Mesenchymal stem cell (in vitro differentiated cells and primary cell): ENCODE results near the gene TMEM91.

Experiments used
- DNase-seq: peaks from one replicate; pipeline ENCODE4 v3.0.0-alpha.2; 2013
- H2AFZ ChIP-seq: one replicate; pipeline ENCODE4 v1.6.1; 2013; ENCODE audit warnings: low read depth, mild to moderate bottlenecking, control low read depth, inconsistent platforms, low read length, moderate library complexity
- H2AK5ac ChIP-seq: 2 replicates; pipeline ENCODE4 v1.6.1; 2013; ENCODE audit warnings: low read length, moderate library complexity, mild to moderate bottlenecking, inconsistent platforms; ENCODE audit not compliant: severe bottlenecking
- H2BK120ac ChIP-seq: one replicate; pipeline ENCODE4 v1.6.1; 2013; ENCODE audit warnings: low read depth, mild to moderate bottlenecking, inconsistent platforms, low read length, moderate library complexity
- H2BK12ac ChIP-seq, 2 experiments: one replicate each; pipeline ENCODE4 v1.6.1; 2013; ENCODE audit warnings: inconsistent platforms in 2 of 2, low read length in 2 of 2, mild to moderate bottlenecking in 2 of 2, moderate library complexity in 2 of 2, control low read depth in 1 of 2
- H2BK15ac ChIP-seq: one replicate; pipeline ENCODE4 v1.6.1; 2013; ENCODE audit warnings: mild to moderate bottlenecking, low read depth, inconsistent platforms; ENCODE audit not compliant: poor library complexity, severe bottlenecking
- H2BK5ac ChIP-seq: 2 replicates; pipeline ENCODE4 v1.6.1; 2013; ENCODE audit warnings: low read depth, mild to moderate bottlenecking, low read length, control low read depth, inconsistent platforms; ENCODE audit not compliant: poor library complexity, severe bottlenecking
- H3K14ac ChIP-seq, 2 experiments: one replicate each; pipeline ENCODE4 v1.6.1; 2013; ENCODE audit warnings: inconsistent platforms in 2 of 2, low read length in 2 of 2, control low read depth in 1 of 2, mild to moderate bottlenecking in 1 of 2, moderate library complexity in 1 of 2
- H3K18ac ChIP-seq, 2 experiments: one replicate each; pipeline ENCODE4 v1.6.1; 2013; ENCODE audit warnings: inconsistent platforms in 2 of 2, low read length in 2 of 2, control low read depth in 1 of 2, low read depth in 1 of 2, mild to moderate bottlenecking in 1 of 2
- H3K23ac ChIP-seq, 2 experiments: one replicate each; pipeline ENCODE4 v1.6.1; 2013; ENCODE audit warnings: inconsistent platforms in 2 of 2, low read length in 2 of 2, mild to moderate bottlenecking in 2 of 2, moderate library complexity in 2 of 2, control low read depth in 1 of 2
- H3K27ac ChIP-seq: 2 replicates; pipeline ENCODE4 v1.5.1; 2013; ENCODE audit warnings: mild to moderate bottlenecking, moderate library complexity, low read length, control low read depth, inconsistent platforms; ENCODE audit not compliant: poor library complexity, severe bottlenecking
- H3K27me3 ChIP-seq, 2 experiments: 2 replicates each; pipeline versions ENCODE4 v1.6.1 to v1.7.0; 2013; ENCODE audit warnings: low read length in 2 of 2, mild to moderate bottlenecking in 2 of 2, moderate library complexity in 2 of 2, control low read depth in 1 of 2, inconsistent platforms in 1 of 2; ENCODE audit not compliant: control insufficient read depth in 1 of 2, insufficient read depth in 1 of 2
- H3K36me3 ChIP-seq, 2 experiments: 2 replicates each; pipeline versions ENCODE4 v1.6.1 to v1.7.0; 2013; ENCODE audit warnings: low read length in 2 of 2, control low read depth in 1 of 2, inconsistent platforms in 1 of 2, low read depth in 1 of 2, mild to moderate bottlenecking in 1 of 2; ENCODE audit not compliant: insufficient read depth in 2 of 2, control insufficient read depth in 1 of 2
- H3K4ac ChIP-seq, 2 experiments: one replicate each; pipeline ENCODE4 v1.6.1; 2013; ENCODE audit warnings: inconsistent platforms in 2 of 2, low read length in 2 of 2, mild to moderate bottlenecking in 2 of 2, moderate library complexity in 2 of 2, control low read depth in 1 of 2, low read depth in 1 of 2
- H3K4me1 ChIP-seq: 2 replicates; pipeline ENCODE4 v1.6.1; 2013; ENCODE audit warnings: low read depth, low read length, control low read depth; ENCODE audit not compliant: control insufficient read depth, insufficient read depth
- H3K4me2 ChIP-seq: 2 replicates; pipeline ENCODE4 v1.6.1; 2013; ENCODE audit warnings: low read length, mild to moderate bottlenecking, inconsistent platforms; ENCODE audit not compliant: poor library complexity, severe bottlenecking
- H3K4me3 ChIP-seq, 2 experiments: 2 replicates each; pipeline versions ENCODE4 v1.5.1 to v1.7.0; 2013; ENCODE audit warnings: low read length in 2 of 2, mild to moderate bottlenecking in 2 of 2, control low read depth in 1 of 2, low read depth in 1 of 2; ENCODE audit not compliant: insufficient read depth in 1 of 2
- H3K79me1 ChIP-seq: replicated peaks from 2 replicates; pipeline ENCODE4 v1.6.1; 2013; ENCODE audit warnings: mild to moderate bottlenecking, control low read depth, low read length, inconsistent platforms; ENCODE audit not compliant: poor library complexity, severe bottlenecking
- H3K9ac ChIP-seq: 2 replicates; pipeline ENCODE4 v1.7.0; 2013; ENCODE audit warnings: mild to moderate bottlenecking, low read length, moderate library complexity
- H3K9me3 ChIP-seq: 2 replicates; pipeline ENCODE4 v1.7.0; 2013; ENCODE audit warnings: mild to moderate bottlenecking, low read length; ENCODE audit not compliant: control insufficient read depth
- H4K8ac ChIP-seq: one replicate; pipeline ENCODE4 v1.6.1; 2013; ENCODE audit warnings: inconsistent platforms, mild to moderate bottlenecking, low read length, moderate library complexity
- H4K91ac ChIP-seq: one replicate; pipeline ENCODE4 v1.6.1; 2013; ENCODE audit warnings: mild to moderate bottlenecking, low read length, inconsistent platforms
- WGBS: methylation state at CpG from one replicate; pipeline ENCODE4 v1.1.7; 2013; ENCODE audit warnings: mixed read lengths; 5-methylcytosine and 5-hydroxymethylcytosine counted together

The TMEM91 gene

DNA sequence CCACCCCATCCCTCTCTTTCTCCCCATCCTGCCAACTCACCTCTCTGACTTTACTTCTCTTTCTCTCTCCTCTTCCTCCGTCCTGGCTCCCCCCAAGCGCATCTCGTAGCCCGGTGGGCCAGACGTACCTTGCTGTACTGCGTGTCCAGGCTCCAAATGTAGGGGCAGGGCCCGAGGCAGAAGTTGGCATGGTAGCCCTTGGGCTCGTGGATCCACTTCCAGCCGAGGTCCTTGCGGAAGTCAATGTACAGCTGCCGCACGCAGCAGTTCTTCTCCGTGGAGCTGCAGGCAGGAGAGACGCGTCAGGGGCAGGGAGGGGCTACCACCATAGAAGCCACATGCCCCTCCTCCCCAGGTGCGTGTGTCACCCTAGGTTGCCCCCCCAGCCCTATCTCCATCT, 44.3 kb upstream of the TMEM91 start:
- no peak overlapping the region for H2AK5ac ChIP-seq
- no peak overlapping the region for H2AFZ ChIP-seq
- H3K9ac ChIP-seq, result no peak overlapping the region
- H3K4me3 ChIP-seq, result no peak overlapping the region
- H3K79me1 ChIP-seq, result peaks cover 9% of the 10 kb centered on the region
- H3K4me1 ChIP-seq, result peaks cover 18% of the 10 kb centered on the region
- no peak overlapping the region for H2BK5ac ChIP-seq
- no peak overlapping the region for H2BK120ac ChIP-seq
- no peak overlapping the region for H2BK15ac ChIP-seq
- no peak overlapping the region for H3K18ac ChIP-seq
- H4K8ac ChIP-seq, result no peak overlapping the region
- H3K27ac ChIP-seq, result no peak overlapping the region
- WGBS, result 92% methylated on average over 16 of the region's 16 CpGs
- H3K4ac ChIP-seq, result no peak overlapping the region
- no peak overlapping the region for H3K14ac ChIP-seq
- no peak overlapping the region for H2BK12ac ChIP-seq
- no peak overlapping the region for H3K4me2 ChIP-seq
- no peaks in the 10 kb centered on the region for H3K27me3 ChIP-seq
- DNase-seq, result no peak
- no peak overlapping the region for H3K23ac ChIP-seq
- H4K91ac ChIP-seq, result no peak overlapping the region
- peaks cover 50 to 62% of the 10 kb centered on the region in 2 experiments for H3K36me3 ChIP-seq
- no peaks in the 10 kb centered on the region for H3K9me3 ChIP-seq

GRCh38 chr19:41332468-41332867, 43.9 kb upstream of the TMEM91 start:
- no peak for DNase-seq
- Histone ChIP-seq H3K18ac (no peak overlapping the region), H3K9ac (no peak overlapping the region), H3K27me3 (no peaks in the 10 kb centered on the region), H3K4ac (no peak overlapping the region), H3K14ac (no peak overlapping the region), H3K9me3 (no peaks in the 10 kb centered on the region), H3K4me2 (no peak overlapping the region), H2BK12ac (no peak overlapping the region), H2AFZ (no peak overlapping the region), H2BK5ac (no peak overlapping the region), H2AK5ac (no peak overlapping the region), H3K79me1 (peaks cover 9% of the 10 kb centered on the region), H2BK15ac (no peak overlapping the region), H3K36me3 (peaks cover 52 to 66% of the 10 kb centered on the region in 2 experiments), H3K4me1 (peaks cover 14% of the 10 kb centered on the region), H2BK120ac (no peak overlapping the region), H4K91ac (no peak overlapping the region), H3K27ac (no peak overlapping the region), H3K4me3 (no peak overlapping the region), H3K23ac (no peak overlapping the region), H4K8ac (no peak overlapping the region)
- 98% methylated on average over 5 of the region's 5 CpGs for WGBS

- H3K27me3 ChIP-seq, result no peaks in the 10 kb centered on the region
- H3K9me3 ChIP-seq, result no peaks in the 10 kb centered on the region
These were observed 41.5 kb upstream of the TMEM91 start for GRCh38 chr19:41334793-41335192.

GRCh38 chr19:41335467-41335866, 40.9 kb upstream of the TMEM91 start:
- Histone ChIP-seq H3K27ac (no peak overlapping the region), H3K9ac (no peak overlapping the region), H2BK5ac (no peak overlapping the region), H3K9me3 (no peaks in the 10 kb centered on the region), H3K4me1 (peaks cover 2% of the 10 kb centered on the region), H4K91ac (peak overlapping the region; percentile 32), H3K23ac (no peak overlapping the region), H3K4me3 (no peak overlapping the region), H3K18ac (no peak overlapping the region), H2AK5ac (no peak overlapping the region), H3K27me3 (no peaks in the 10 kb centered on the region), H2BK15ac (peak overlapping the region; percentile 46), H3K79me1 (peaks cover 17% of the 10 kb centered on the region), H2AFZ (no peak overlapping the region), H4K8ac (no peak overlapping the region), H2BK120ac (no peak overlapping the region), H3K4me2 (no peak overlapping the region), H2BK12ac (no peak overlapping the region), H3K14ac (no peak overlapping the region), H3K4ac (no peak overlapping the region), H3K36me3 (peaks cover 42 to 59% of the 10 kb centered on the region in 2 experiments)
- 94% methylated on average over 9 of the region's 10 CpGs for WGBS
- no peak for DNase-seq

More at GRCh38 chr19:41334793-41335192, 41.5 kb upstream of the TMEM91 start:
- WGBS, result 97% methylated on average over 5 of the region's 5 CpGs
- Histone ChIP-seq H2BK120ac (no peak overlapping the region), H3K4me3 (no peak overlapping the region), H4K8ac (no peak overlapping the region), H3K9ac (no peak overlapping the region), H3K4me1 (peaks cover 2% of the 10 kb centered on the region), H3K4me2 (no peak overlapping the region), H2AFZ (no peak overlapping the region), H3K23ac (no peak overlapping the region), H3K79me1 (peaks cover 17% of the 10 kb centered on the region), H2AK5ac (no peak overlapping the region), H3K27ac (no peak overlapping the region), H3K4ac (no peak overlapping the region), H3K36me3 (peaks cover 44 to 66% of the 10 kb centered on the region in 2 experiments), H2BK15ac (no peak overlapping the region), H3K14ac (no peak overlapping the region), H2BK12ac (no peak overlapping the region), H3K18ac (no peak overlapping the region), H2BK5ac (no peak overlapping the region), H4K91ac (no peak overlapping the region)
- no peak for DNase-seq
